Vagina (tissue), 2 donors: ENCODE results near the gene ATP2A2. TPM values are rescaled to one million over a fixed set of nuclear protein-coding genes. Genes with fewer than 3 reads are reported as not detected.
"Not testable (repeated sequence)": the region's sequence is repeated elsewhere in the genome, so short reads cannot be mapped to it uniquely, and the experiment has no call there.

Experiments used
- DNase-seq, 2 donors: peaks; one replicate each; pipeline ENCODE4 v3.0.0-alpha.2; 2017; ENCODE audit errors: extremely low spot score in 2 of 2
- H3K27ac ChIP-seq: fragments of 200-600 bp; sonication (generic); one replicate; pipeline ENCODE4 v1.5.1; 2019
- H3K27me3 ChIP-seq: fragments of 200-600 bp; sonication (generic); one replicate; pipeline ENCODE4 v1.5.1; 2019
- H3K36me3 ChIP-seq, 2 donors: fragments of 200-600 bp; sonication (generic); one replicate each; pipeline ENCODE4 v1.5.1; 2017 to 2019
- H3K4me1 ChIP-seq: fragments of 200-600 bp; sonication (generic); one replicate; pipeline ENCODE4 v1.5.1; 2019
- H3K4me3 ChIP-seq, 2 donors: fragments of 200-600 bp; sonication (generic); 1 replicate in 1 of 2; 2 replicates in 1 of 2; pipeline ENCODE4 v1.5.1; 2016 to 2019
- H3K9me3 ChIP-seq: fragments of 200-600 bp; sonication (generic); one replicate; pipeline ENCODE4 v1.5.1; 2019
- CTCF ChIP-seq, 3 experiments: fragments of 450-650 bp in 2 of 3; fragments of 200-600 bp in 1 of 3; sonication (generic) in 1 of 3; IDR thresholded peaks; one replicate each; pipeline ENCODE4 v1.5.1; 2017 to 2019; ENCODE audit warnings: antibody characterized with exemption in 3 of 3, mild to moderate bottlenecking in 2 of 3, moderate library complexity in 2 of 3
- POLR2A ChIP-seq, 2 donors: fragments of 450-650 bp; IDR thresholded peaks; one replicate each; pipeline ENCODE4 v1.6.1; 2017; ENCODE audit warnings: antibody characterized with exemption in 2 of 2, mild to moderate bottlenecking in 2 of 2, moderate library complexity in 2 of 2
- POLR2AphosphoS5 ChIP-seq, 2 donors: sonication (generic); formaldehyde crosslinking; IDR thresholded peaks; one replicate each; pipeline ENCODE4 v1.9.0; 2017; ENCODE audit warnings: antibody characterized with exemption in 2 of 2, mild to moderate bottlenecking in 2 of 2, low read depth in 1 of 2; ENCODE audit not compliant: insufficient read depth in 1 of 2
- intact Hi-C: fragments of 100-400 bp; cut with DNase I; formaldehyde crosslinking; loops from one replicate; pipeline ENCODE4 v1.15.1; 2023
- total RNA-seq: library from RNA; depleted of rRNA; stranded (reverse); fragments of >200 nt; gene quantifications from one replicate; pipeline ENCODE4 v1.2.3, GENCODE V29; 2016

ATP2A2 gene
- total RNA-seq, 1 donor from 2014 or later, result 127 TPM

- no peak for DNase-seq
- TF ChIP-seq POLR2AphosphoS5 (IDR thresholded peaks at IDR 0.05; ENCODE audit: insufficient read depth in 1 of 2, low read depth in 1 of 2), result no peak
- no peak for TF ChIP-seq POLR2A (IDR thresholded peaks at IDR 0.05)
- no peak for TF ChIP-seq CTCF (IDR thresholded peaks at IDR 0.05)
- Histone ChIP-seq H3K4me3 (no peak overlapping the region), H3K9me3 (no peaks in the 10 kb centered on the region), H3K27ac (no peak overlapping the region), H3K36me3 (peaks cover 0 to 5% of the 10 kb centered on the region in 2 donors), H3K4me1 (peaks cover 7% of the 10 kb centered on the region), H3K27me3 (no peaks in the 10 kb centered on the region)
- intact Hi-C loops, result no loop called here
Observed at GRCh38 chr12:110354172-110354780, 73.2 kb downstream of the ATP2A2 start.

GRCh38 chr12:110355073-110355472, 74.0 kb downstream of the ATP2A2 start:
- Histone ChIP-seq H3K4me3 (no peak overlapping the region), H3K27ac (no peak overlapping the region), H3K36me3 (peaks cover 0 to 4% of the 10 kb centered on the region in 2 donors), H3K4me1 (no peaks in the 10 kb centered on the region), H3K27me3 (no peaks in the 10 kb centered on the region), H3K9me3 (no peaks in the 10 kb centered on the region)
- intact Hi-C loops, result no loop called here
- no peak for DNase-seq
- TF ChIP-seq CTCF (IDR thresholded peaks at IDR 0.05), result peak in 1 of 3 experiments; percentile 9
- no peak for TF ChIP-seq POLR2A (IDR thresholded peaks at IDR 0.05)

- H3K9me3 ChIP-seq, H3K36me3 ChIP-seq, DNase-seq, H3K27me3 ChIP-seq, H3K4me3 ChIP-seq, H3K4me1 ChIP-seq, intact Hi-C loops, H3K27ac ChIP-seq: not testable (repeated sequence)
Observed at GRCh38 chr12:110358384-110359097, 77.5 kb downstream of the ATP2A2 start.

GRCh38 chr12:110361216-110361615, 80.2 kb downstream of the ATP2A2 start:
- Histone ChIP-seq H3K36me3 (no peaks in the 10 kb centered on the region), H3K4me1 (no peaks in the 10 kb centered on the region), H3K9me3 (no peaks in the 10 kb centered on the region), H3K27ac (no peak overlapping the region), H3K27me3 (no peaks in the 10 kb centered on the region), H3K4me3 (no peak overlapping the region)
- DNase-seq, result no peak
- TF ChIP-seq POLR2AphosphoS5 (IDR thresholded peaks at IDR 0.05; ENCODE audit: insufficient read depth in 1 of 2, low read depth in 1 of 2), result no peak
- no peak for TF ChIP-seq POLR2A (IDR thresholded peaks at IDR 0.05)
- TF ChIP-seq CTCF (IDR thresholded peaks at IDR 0.05), result no peak
- intact Hi-C loops, result no loop called here

- peaks cover 12% of the 10 kb centered on the region for H3K4me1 ChIP-seq
- H3K27ac ChIP-seq, result no peak overlapping the region
- H3K4me3 ChIP-seq, result no peak overlapping the region
- DNase-seq, result no peak
- no peaks in the 10 kb centered on the region for H3K36me3 ChIP-seq
- H3K9me3 ChIP-seq, result no peaks in the 10 kb centered on the region
- intact Hi-C loops, result no loop called here
- no peaks in the 10 kb centered on the region for H3K27me3 ChIP-seq
- TF ChIP-seq POLR2AphosphoS5 (IDR thresholded peaks at IDR 0.05; ENCODE audit: insufficient read depth in 1 of 2, low read depth in 1 of 2), result no peak
- TF ChIP-seq POLR2A (IDR thresholded peaks at IDR 0.05), result no peak
- TF ChIP-seq CTCF (IDR thresholded peaks at IDR 0.05), result no peak
Observed at GRCh38 chr12:110365489-110366320, 84.7 kb downstream of the ATP2A2 start.
